Measurements from ENCODE around the gene MCTP2.

Gene MCTP2

GRCh38 chr15:94335616-94336015, 104.3 kb downstream of the MCTP2 start:
- Histone ChIP-seq H3K9me3 (ENCODE audit: insufficient read depth, low read length) (no peaks in the 10 kb centered on the region), H3K4me2 (ENCODE audit: low read depth, low read length, poor library complexity, severe bottlenecking) (no peak overlapping the region), H3F3A (ENCODE audit: insufficient read depth) (0 out of 2 replicates have a peak, but pooled peaks cover 5% of the 10 kb centered on the region), H3K9ac (ENCODE audit: low read length) (no peak overlapping the region), H3K27me3 (ENCODE audit: low read length) (no peaks in the 10 kb centered on the region), H4K20me1 (ENCODE audit: low read depth, low read length) (no peaks in the 10 kb centered on the region; the same call in 1 of the 2 replicates), H3K4me3 (ENCODE audit: insufficient read depth, low read length, poor library complexity, severe bottlenecking) (no peak overlapping the region), H3K27ac (ENCODE audit: low read depth, low read length) (no peak overlapping the region), H2AFZ (ENCODE audit: low read depth, low read length, severe bottlenecking) (no peak overlapping the region), H3K9me2 (replicated peaks; ENCODE audit: insufficient read depth, low read length) (no peaks in the 10 kb centered on the region), H3K79me2 (ENCODE audit: insufficient read depth, low read length) (peaks cover 25% of the 10 kb centered on the region), H3K36me3 (ENCODE audit: low read length) (peaks cover 50% of the 10 kb centered on the region; the same call in 1 of the 2 replicates)
- TF ChIP-seq EZH2phosphoT487 (conservative IDR thresholded peaks at IDR 0.05; ENCODE audit: low read length) (no peak), CTCF (IDR thresholded peaks at IDR 0.05; ENCODE audit: insufficient read depth, low read length, poor library complexity, severe bottlenecking) (no peak)

GRCh38 chr15:94336817-94337467, 105.6 kb downstream of the MCTP2 start:
- H4K20me1 ChIP-seq (ENCODE audit: low read depth, low read length): no peaks in the 10 kb centered on the region
- H3K27me3 ChIP-seq (ENCODE audit: low read length): no peaks in the 10 kb centered on the region
- no peaks in the 10 kb centered on the region for H3K9me2 ChIP-seq (replicated peaks; ENCODE audit: insufficient read depth, low read length)
- no peak overlapping the region for H2AFZ ChIP-seq (ENCODE audit: low read depth, low read length, severe bottlenecking)
- H3K9me3 ChIP-seq (ENCODE audit: insufficient read depth, low read length): no peaks in the 10 kb centered on the region
- H3K4me3 ChIP-seq (ENCODE audit: insufficient read depth, low read length, poor library complexity, severe bottlenecking): no peak overlapping the region
- 0 out of 2 replicates have a peak, but pooled peaks cover 5% of the 10 kb centered on the region for H3F3A ChIP-seq (ENCODE audit: insufficient read depth)
- H3K79me2 ChIP-seq (ENCODE audit: insufficient read depth, low read length): peaks cover 13% of the 10 kb centered on the region; the same call in 1 of the 2 replicates
- H3K9ac ChIP-seq (ENCODE audit: low read length): no peak overlapping the region
- no peak overlapping the region for H3K4me2 ChIP-seq (ENCODE audit: low read depth, low read length, poor library complexity, severe bottlenecking)
- H3K36me3 ChIP-seq (ENCODE audit: low read length): peaks cover 58% of the 10 kb centered on the region; the same call in 1 of the 2 replicates
- TF ChIP-seq CTCF (IDR thresholded peaks at IDR 0.05; ENCODE audit: insufficient read depth, low read length, poor library complexity, severe bottlenecking) (no peak), EZH2phosphoT487 (conservative IDR thresholded peaks at IDR 0.05; ENCODE audit: low read length) (no peak)
- H3K27ac ChIP-seq (ENCODE audit: low read depth, low read length): no peak overlapping the region

- Histone ChIP-seq H3K36me3 (ENCODE audit: low read length) (peaks cover 56% of the 10 kb centered on the region; the same call in 1 of the 2 replicates), H2AFZ (ENCODE audit: low read depth, low read length, severe bottlenecking) (no peak overlapping the region), H3K4me3 (ENCODE audit: insufficient read depth, low read length, poor library complexity, severe bottlenecking) (no peak overlapping the region), H3K9me2 (replicated peaks; ENCODE audit: insufficient read depth, low read length) (no peaks in the 10 kb centered on the region), H3K27ac (ENCODE audit: low read depth, low read length) (no peak overlapping the region), H3K27me3 (ENCODE audit: low read length) (no peaks in the 10 kb centered on the region), H3K9me3 (ENCODE audit: insufficient read depth, low read length) (no peaks in the 10 kb centered on the region), H3K9ac (ENCODE audit: low read length) (no peak overlapping the region), H3F3A (ENCODE audit: insufficient read depth) (0 out of 2 replicates have a peak, but pooled peaks cover 5% of the 10 kb centered on the region), H4K20me1 (ENCODE audit: low read depth, low read length) (no peaks in the 10 kb centered on the region), H3K79me2 (ENCODE audit: insufficient read depth, low read length) (peaks cover 9% of the 10 kb centered on the region; the same call in 1 of the 2 replicates), H3K4me2 (ENCODE audit: low read depth, low read length, poor library complexity, severe bottlenecking) (no peak overlapping the region)
- TF ChIP-seq CTCF (IDR thresholded peaks at IDR 0.05; ENCODE audit: insufficient read depth, low read length, poor library complexity, severe bottlenecking): no peak
- TF ChIP-seq EZH2phosphoT487 (conservative IDR thresholded peaks at IDR 0.05; ENCODE audit: low read length): no peak
These were observed 107.0 kb downstream of the MCTP2 start for GRCh38 chr15:94338243-94338846.
